ENCODE measurements around the gene SERPINB13. TPM values are rescaled to one million over a fixed set of nuclear protein-coding genes. Genes with fewer than 3 reads are reported as not detected.

SERPINB13 gene
- polyA plus RNA-seq, 2 of the 4 experiments (the other 2 are of a cell fraction): not detected

GRCh38 chr18:63567825-63568224, 19.3 kb upstream of the SERPINB13 start:
- CTCF ChIA-PET: interaction anchor here (7.3 kb wide), 1 partner anchor 11 kb away, joined by 31 read pairs; no protein-coding TSS in a partner anchor
- Histone ChIP-seq H3K4me2 (no peak overlapping the region), H3K4me1 (no peaks in the 10 kb centered on the region), H3K9me3 (no peaks in the 10 kb centered on the region), H3K4me3 (no peak overlapping the region), H3K27ac (no peak overlapping the region)
- no peak for TF ChIP-seq RAD21 (conservative IDR thresholded peaks at IDR 0.05 in 1 of 2, IDR thresholded peaks at IDR 0.05 in 1 of 2)
- TF ChIP-seq SREBF2 (IDR thresholded peaks at IDR 0.05): no peak
- TF ChIP-seq RNF2 (IDR thresholded peaks at IDR 0.05; ENCODE audit: borderline replicate concordance, low read depth): no peak
- TF ChIP-seq CTCF (IDR thresholded peaks at IDR 0.05): no peak
- no peak for TF ChIP-seq KDM5A (IDR thresholded peaks at IDR 0.05)
- TF ChIP-seq FOSL2 (IDR thresholded peaks at IDR 0.05): no peak
- TF ChIP-seq FOSL2 (CRISPR knock-in tag; IDR thresholded peaks at IDR 0.05): no peak
- no peak for TF ChIP-seq NFE2L2 (conservative IDR thresholded peaks at IDR 0.05; ENCODE audit: low read length)
- TF ChIP-seq HOXA7 (CRISPR knock-in tag; IDR thresholded peaks at IDR 0.05): no peak
- TF ChIP-seq FOSB (CRISPR knock-in tag; IDR thresholded peaks at IDR 0.05): no peak
- no peak for TF ChIP-seq POLR2AphosphoS2 (conservative IDR thresholded peaks at IDR 0.05; ENCODE audit: low read length)
- TF ChIP-seq CBX8 (IDR thresholded peaks at IDR 0.05): no peak
- no peak for TF ChIP-seq ATOH8 (CRISPR knock-in tag; IDR thresholded peaks at IDR 0.05; ENCODE audit: low read depth)
- no peak for TF ChIP-seq POLR2A (IDR thresholded peaks at IDR 0.05; ENCODE audit: low read length)
- no peak for TF ChIP-seq HEYL (CRISPR knock-in tag; IDR thresholded peaks at IDR 0.05)
- TF ChIP-seq MYC (IDR thresholded peaks at IDR 0.05; ENCODE audit: borderline replicate concordance, low read length): no peak
- TF ChIP-seq MAX (IDR thresholded peaks at IDR 0.05): no peak
- TF ChIP-seq ZFP36 (IDR thresholded peaks at IDR 0.05; ENCODE audit: borderline replicate concordance, partially characterized antibody): no peak
- FAIRE-seq: no peak
- DNase-seq (ENCODE audit: low read depth in 1 of 2, low spot score in 1 of 2): no peak
- ATAC-seq: no peak
- POLR2A ChIA-PET: no interaction called here
- WGBS (ENCODE audit: missing lambda C conversion rate): 26% methylated on average over 8 of the region's 9 CpGs

- H3K4me2 ChIP-seq: no peak overlapping the region
- no peaks in the 10 kb centered on the region for H3K4me1 ChIP-seq
- WGBS (ENCODE audit: missing lambda C conversion rate): 43% methylated on average over 6 of the region's 6 CpGs
- no peak for FAIRE-seq
- CTCF ChIA-PET: no interaction called here
- ATAC-seq: no peak
- DNase-seq (ENCODE audit: low read depth in 1 of 2, low spot score in 1 of 2): no peak
- POLR2A ChIA-PET: no interaction called here
- H3K4me3 ChIP-seq: no peak overlapping the region
- H3K9me3 ChIP-seq: no peaks in the 10 kb centered on the region
- H3K27ac ChIP-seq: no peak overlapping the region
- TF ChIP-seq CBX8 (IDR thresholded peaks at IDR 0.05) (no peak), SMC3 (IDR thresholded peaks at IDR 0.05) (no peak), MAFK (IDR thresholded peaks at IDR 0.05; ENCODE audit: partially characterized antibody) (no peak), HDAC2 (IDR thresholded peaks at IDR 0.05) (no peak), CTCF (IDR thresholded peaks at IDR 0.05) (no peak), HOXB13 (CRISPR knock-in tag; IDR thresholded peaks at IDR 0.05; ENCODE audit: low read depth) (no peak), EP300 (IDR thresholded peaks at IDR 0.05) (no peak), JUN (IDR thresholded peaks at IDR 0.05) (no peak), JUNB (IDR thresholded peaks at IDR 0.05) (no peak), FOXS1 (CRISPR knock-in tag; IDR thresholded peaks at IDR 0.05) (no peak), RCOR1 (IDR thresholded peaks at IDR 0.05; ENCODE audit: low read depth, low read length) (no peak), KDM1A (IDR thresholded peaks at IDR 0.05; ENCODE audit: low read depth) (no peak), NPAS2 (CRISPR knock-in tag; IDR thresholded peaks at IDR 0.05; ENCODE audit: borderline replicate concordance) (no peak), ZFP36 (IDR thresholded peaks at IDR 0.05; ENCODE audit: borderline replicate concordance, partially characterized antibody) (no peak), TP53 (CRISPR knock-in tag; IDR thresholded peaks at IDR 0.05) (no peak), ZC3H11A (IDR thresholded peaks at IDR 0.05) (no peak), CEBPB (IDR thresholded peaks at IDR 0.05) (no peak)
These were observed 16.4 kb upstream of the SERPINB13 start for GRCh38 chr18:63570721-63571120.
